Psoas muscle (tissue), 8 donors: ENCODE data around the gene CRACR2A. TPM values are rescaled to one million over a fixed set of nuclear protein-coding genes. Genes with fewer than 3 reads are reported as not detected.

Experiments used
- ATAC-seq, 4 donors: fragments of 200-7000 bp; cut with Tn5 transposase; one replicate each; pipeline ENCODE4 v1.9.1; 2020; ENCODE audit warnings: moderate library complexity in 3 of 4, mild to moderate bottlenecking in 2 of 4
- DNase-seq, 2 donors: peaks; one replicate each; pipeline ENCODE4 v3.0.0-alpha.2; 2020
- H3K27ac ChIP-seq: fragments of 200-600 bp; one replicate; pipeline ENCODE4 v1.8.0; 2022
- H3K27me3 ChIP-seq, 3 donors: fragments of 200-600 bp in 1 of 3; one replicate each; pipeline versions ENCODE4 v1.6.1 to v1.8.0; 2013 to 2022; ENCODE audit warnings: low read length in 2 of 3, mild to moderate bottlenecking in 2 of 3, moderate library complexity in 1 of 3; ENCODE audit not compliant: insufficient read depth in 3 of 3
- H3K36me3 ChIP-seq, 2 donors: fragments of 200-600 bp in 1 of 2; one replicate each; pipeline versions ENCODE4 v1.6.1 to v1.8.0; 2013 to 2022; ENCODE audit warnings: low read depth in 1 of 2, mild to moderate bottlenecking in 1 of 2, moderate library complexity in 1 of 2; ENCODE audit not compliant: insufficient read depth in 1 of 2
- H3K4me1 ChIP-seq: fragments of 200-600 bp; one replicate; pipeline ENCODE4 v1.8.0; 2022
- H3K4me3 ChIP-seq: fragments of 200-600 bp; one replicate; pipeline ENCODE4 v1.8.0; 2022; ENCODE audit warnings: mild to moderate bottlenecking
- H3K9me3 ChIP-seq: fragments of 200-600 bp; one replicate; pipeline ENCODE4 v1.8.0; 2022
- CTCF ChIP-seq: fragments of 200-600 bp; IDR thresholded peaks from one replicate; pipeline ENCODE4 v1.8.0; 2022; ENCODE audit warnings: antibody characterized with exemption
- WGBS, 3 donors: extraction: QIAGEN DNeasy Blood & Tissue Kit; methylation state at CpG; one replicate each; pipeline versions ENCODE4 v1.1.6 to v1.1.7; 2013; 5-methylcytosine and 5-hydroxymethylcytosine counted together
- intact Hi-C, 2 donors: fragments of 100-400 bp; cut with DNase I; formaldehyde crosslinking; loops; one replicate each; pipeline versions ENCODE4 v1.11.0 to v1.14.2; 2022
- polyA plus RNA-seq, 3 donors: library from polyadenylated mRNA; stranded (reverse); fragments of 200-250 nt; gene quantifications; one replicate each; pipeline ENCODE4 v1.2.3, GENCODE V29; 2013
- total RNA-seq, 4 donors: library from RNA; stranded (reverse); fragmentation: NEBNext Ultra II Directional in 2 of 4; extraction: Animal tissue kit (Norgen Biotek cat#: 25700) in 2 of 4; gene quantifications; one replicate each; pipeline versions ENCODE4 v1.2.1 to v1.2.4, GENCODE V29; 2021 to 2023
- donor health status: healthy with polysubstance abuse.
- donor health status: DM: no; HTN: no; CAD: no; lungs with moderate emphysema.
- donor health status: Bipolar disorder and iron deficiency.
- donor health status: healthy.
- donor health status: DM: yes; HTN: yes; CAD: no.
- donor health status: DM: no; HTN: no; CAD: no.
- donor health status: DM: no; HTN: no; CAD: no.
- donor health status: DM: yes; HTN: yes; CAD: no.

The CRACR2A gene
- total and polyA plus RNA-seq, 7 donors = 0.24 to 1.7 (median 0.87) TPM

- DNase-seq (no peak), ATAC-seq (no peak)
- intact Hi-C loops = loop anchor here (10.0 kb wide), 2 partner anchors 123 to 153 kb away; no protein-coding TSS in a partner anchor
- no peaks in the 10 kb centered on the region for H3K4me1 ChIP-seq
- H3K27ac ChIP-seq = no peak overlapping the region
- no peaks in the 10 kb centered on the region for H3K27me3 ChIP-seq
- H3K9me3 ChIP-seq = no peaks in the 10 kb centered on the region
- no peak overlapping the region for H3K4me3 ChIP-seq
- WGBS, 3 donors = 58 to 65% (median 64%) methylated on average over 6 of the region's 6 CpGs
- H3K36me3 ChIP-seq = no peaks in the 10 kb centered on the region
- TF ChIP-seq CTCF = no peak
These were observed 101.1 kb downstream of the CRACR2A start for GRCh38 chr12:3651585-3652424.

GRCh38 chr12:3647504-3647903 is 105.4 kb downstream of the CRACR2A start:
- Histone ChIP-seq H3K4me1 (no peaks in the 10 kb centered on the region), H3K4me3 (no peak overlapping the region), H3K27ac (no peak overlapping the region), H3K9me3 (no peaks in the 10 kb centered on the region), H3K27me3 (no peaks in the 10 kb centered on the region), H3K36me3 (no peaks in the 10 kb centered on the region)
- DNase-seq (no peak), ATAC-seq (no peak)
- no peak for TF ChIP-seq CTCF
- WGBS, 3 donors = 84 to 86% (median 85%) methylated on average over 5 of the region's 5 CpGs
- intact Hi-C loops = no loop called here

- intact Hi-C loops = no loop called here
- Histone ChIP-seq H3K27me3 (no peaks in the 10 kb centered on the region), H3K27ac (no peak overlapping the region), H3K36me3 (no peaks in the 10 kb centered on the region), H3K9me3 (no peaks in the 10 kb centered on the region), H3K4me1 (no peaks in the 10 kb centered on the region), H3K4me3 (no peak overlapping the region)
- ATAC-seq (no peak), DNase-seq (no peak)
- no peak for TF ChIP-seq CTCF
- 64 to 68% (median 65%) methylated on average over 12 of the region's 12 CpGs for WGBS, 3 donors
These were observed 106.2 kb downstream of the CRACR2A start for GRCh38 chr12:3646561-3647241.

- WGBS, 3 donors = 95 to 96% (median 96%) methylated on average over 4 of the region's 4 CpGs
- Histone ChIP-seq H3K27me3 (no peaks in the 10 kb centered on the region), H3K36me3 (no peaks in the 10 kb centered on the region), H3K4me1 (no peaks in the 10 kb centered on the region), H3K4me3 (no peak overlapping the region), H3K27ac (no peak overlapping the region), H3K9me3 (no peaks in the 10 kb centered on the region)
- DNase-seq (no peak), ATAC-seq (no peak)
- intact Hi-C loops = no loop called here
- TF ChIP-seq CTCF = no peak
These were observed 107.8 kb downstream of the CRACR2A start for GRCh38 chr12:3645091-3645490.
